Measurements from ENCODE around the gene PCNX1.

Gene PCNX1

GRCh38 chr14:71006200-71006563 is 98.9 kb downstream of the PCNX1 start:
- no peak for DNase-seq (ENCODE audit: low read depth in 1 of 2, low spot score in 1 of 2)
- H3K27ac ChIP-seq (replicated peaks) = no peak overlapping the region
- H3K27me3 ChIP-seq (ENCODE audit: insufficient read depth, poor library complexity, severe bottlenecking) = no peaks in the 10 kb centered on the region
- no peak overlapping the region for H3K4me3 ChIP-seq (replicated peaks; ENCODE audit: insufficient read depth, low read length)
- TF ChIP-seq GABPA (IDR thresholded peaks at IDR 0.05; ENCODE audit: low read depth) (no peak), SPI1 (IDR thresholded peaks at IDR 0.05; ENCODE audit: borderline replicate concordance, low read depth) (no peak), REST (IDR thresholded peaks at IDR 0.05; ENCODE audit: insufficient replicate concordance, low read depth) (no peak), CTCF (IDR thresholded peaks at IDR 0.05; ENCODE audit: insufficient read depth, low read length) (no peak), POLR2AphosphoS5 (IDR thresholded peaks at IDR 0.05; ENCODE audit: low read depth) (no peak)

- no peak overlapping the region for H3K4me3 ChIP-seq (replicated peaks; ENCODE audit: insufficient read depth, low read length)
- TF ChIP-seq POLR2AphosphoS5 (IDR thresholded peaks at IDR 0.05; ENCODE audit: low read depth) (no peak), CTCF (IDR thresholded peaks at IDR 0.05; ENCODE audit: insufficient read depth, low read length) (no peak), SPI1 (IDR thresholded peaks at IDR 0.05; ENCODE audit: borderline replicate concordance, low read depth) (no peak), REST (IDR thresholded peaks at IDR 0.05; ENCODE audit: insufficient replicate concordance, low read depth) (no peak), GABPA (IDR thresholded peaks at IDR 0.05; ENCODE audit: low read depth) (no peak)
- DNase-seq (ENCODE audit: low read depth in 1 of 2, low spot score in 1 of 2) = no peak
- H3K27ac ChIP-seq (replicated peaks) = no peak overlapping the region
- H3K27me3 ChIP-seq (ENCODE audit: insufficient read depth, poor library complexity, severe bottlenecking) = no peaks in the 10 kb centered on the region
Measured at GRCh38 chr14:71011479-71011878, 104.2 kb downstream of the PCNX1 start.

DNA sequence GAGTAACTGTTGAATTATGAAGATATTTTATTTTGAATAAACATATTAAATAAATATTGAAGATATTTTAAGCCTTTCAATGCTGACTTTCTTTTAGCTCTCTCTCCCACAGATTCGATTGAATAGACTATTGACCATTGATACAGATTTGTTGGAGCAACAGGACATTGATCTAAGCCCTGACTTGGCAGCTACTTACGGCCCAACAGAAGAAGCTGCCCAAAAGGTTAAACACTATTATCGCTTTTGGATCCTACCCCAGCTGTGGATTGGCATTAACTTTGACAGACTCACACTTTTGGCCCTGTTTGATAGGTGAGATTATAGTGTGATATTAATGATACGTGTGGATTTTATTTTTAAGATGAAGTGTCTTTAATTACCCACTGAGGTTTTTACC is 105.6 kb downstream of the PCNX1 start:
- Histone ChIP-seq H3K27me3 (ENCODE audit: insufficient read depth, poor library complexity, severe bottlenecking) (no peaks in the 10 kb centered on the region), H3K27ac (replicated peaks) (no peak overlapping the region), H3K4me3 (replicated peaks; ENCODE audit: insufficient read depth, low read length) (no peak overlapping the region)
- DNase-seq (ENCODE audit: low read depth in 1 of 2, low spot score in 1 of 2) = no peak
- TF ChIP-seq POLR2AphosphoS5 (IDR thresholded peaks at IDR 0.05; ENCODE audit: low read depth) = no peak
- TF ChIP-seq GABPA (IDR thresholded peaks at IDR 0.05; ENCODE audit: low read depth) = no peak
- no peak for TF ChIP-seq CTCF (IDR thresholded peaks at IDR 0.05; ENCODE audit: insufficient read depth, low read length)
- TF ChIP-seq SPI1 (IDR thresholded peaks at IDR 0.05; ENCODE audit: borderline replicate concordance, low read depth) = no peak
- TF ChIP-seq REST (IDR thresholded peaks at IDR 0.05; ENCODE audit: insufficient replicate concordance, low read depth) = no peak
